ENCODE data around the gene SOX18. TPM values are rescaled to one million over a fixed set of nuclear protein-coding genes. Genes with fewer than 3 reads are reported as not detected.

Gene SOX18
- total and polyA plus RNA-seq, 2 of the 13 experiments (the other 11 are each of a cell fraction or from before 2014, with no cell fraction given): 1.6 to 1.9 TPM

- no TSS peak for BruUV-seq (replicated peaks)
- WGBS (ENCODE audit: low lambda C conversion rate): 82% methylated on average over 8 of the region's 8 CpGs
- TF ChIP-seq HDAC2 (CRISPR knock-in tag; IDR thresholded peaks at IDR 0.05): no peak
- DNase-seq (ENCODE audit: low spot score) (no peak), ATAC-seq (no peak), FAIRE-seq (no peak)
- Histone ChIP-seq H3K4me1 (ENCODE audit: insufficient read depth, low read length) (peaks cover 37% of the 10 kb centered on the region), H3K4me2 (ENCODE audit: low read depth, low read length) (no peak overlapping the region), H3K36me3 (replicated peaks in 1 of 2; ENCODE audit: control insufficient read depth in 1 of 2, insufficient read depth in 2 of 2, low read length in 2 of 2) (no peaks in the 10 kb centered on the region), H3K27ac (ENCODE audit: extremely low read length, insufficient read depth, low read length) (no peak overlapping the region), H3K9me3 (ENCODE audit: low read length) (no peaks in the 10 kb centered on the region), H2AFZ (ENCODE audit: low read length) (no peak overlapping the region), H3K4me3 (replicated peaks in 1 of 3; ENCODE audit: insufficient read depth in 1 of 3, low read depth in 2 of 3, low read length in 3 of 3) (no peak overlapping the region), H3K27me3 (ENCODE audit: control insufficient read depth in 1 of 2, insufficient read depth in 2 of 2, low read length in 2 of 2) (no peaks in the 10 kb centered on the region), H3K9ac (ENCODE audit: insufficient read depth, low read depth, low read length) (no peak overlapping the region), H3K79me2 (ENCODE audit: insufficient read depth, low read length) (no peaks in the 10 kb centered on the region), H4K20me1 (ENCODE audit: insufficient read depth, low read length) (0 out of 2 replicates have a peak, but pooled peaks cover 5% of the 10 kb centered on the region)
- in situ Hi-C loops (cut with HindIII; ENCODE audit: extremely low pct_ligation_motif_present, low pct_unique_long_range_greater_than_20kb) (no loop called here), intact Hi-C loops (cut with micrococcal nuclease; ENCODE audit: unreplicated experiment) (no loop called here)
- POLR2A ChIA-PET: interaction anchor here (4.9 kb wide), 1 partner anchor 12 kb away, joined by 25 read pairs; no protein-coding TSS in a partner anchor
- CTCF ChIA-PET (ENCODE audit: low intra/inter-chr PET ratio, low total read pairs): no interaction called here
These were observed 27.7 kb upstream of the SOX18 start for GRCh38 chr20:64077094-64077493.

- Histone ChIP-seq H3K9me3 (ENCODE audit: low read length) (no peaks in the 10 kb centered on the region), H3K79me2 (ENCODE audit: insufficient read depth, low read length) (no peaks in the 10 kb centered on the region), H3K4me1 (ENCODE audit: insufficient read depth, low read length) (peaks cover 30% of the 10 kb centered on the region), H3K4me3 (replicated peaks in 1 of 3; ENCODE audit: insufficient read depth in 1 of 3, low read depth in 2 of 3, low read length in 3 of 3) (no peak overlapping the region), H3K9ac (ENCODE audit: insufficient read depth, low read depth, low read length) (no peak overlapping the region), H3K4me2 (ENCODE audit: low read depth, low read length) (no peak overlapping the region), H2AFZ (ENCODE audit: low read length) (no peak overlapping the region), H3K27me3 (ENCODE audit: control insufficient read depth in 1 of 2, insufficient read depth in 2 of 2, low read length in 2 of 2) (no peaks in the 10 kb centered on the region), H3K36me3 (replicated peaks in 1 of 2; ENCODE audit: control insufficient read depth in 1 of 2, insufficient read depth in 2 of 2, low read length in 2 of 2) (no peaks in the 10 kb centered on the region), H4K20me1 (ENCODE audit: insufficient read depth, low read length) (no peaks in the 10 kb centered on the region), H3K27ac (ENCODE audit: extremely low read length, insufficient read depth, low read length) (no peak overlapping the region)
- POLR2A ChIA-PET: no interaction called here
- in situ Hi-C loops (cut with HindIII; ENCODE audit: extremely low pct_ligation_motif_present, low pct_unique_long_range_greater_than_20kb) (no loop called here), intact Hi-C loops (cut with micrococcal nuclease; ENCODE audit: unreplicated experiment) (no loop called here)
- BruUV-seq (replicated peaks): no TSS peak
- CTCF ChIA-PET (ENCODE audit: low intra/inter-chr PET ratio, low total read pairs): no interaction called here
- ATAC-seq (no peak), FAIRE-seq (no peak), DNase-seq (ENCODE audit: low spot score) (no peak)
- WGBS (ENCODE audit: low lambda C conversion rate): 91% methylated on average over 15 of the region's 22 CpGs
- TF ChIP-seq MNT (IDR thresholded peaks at IDR 0.05) (peak; percentile 59; the same call in 1 of the 2 replicates), ZUFSP (CRISPR knock-in tag; IDR thresholded peaks at IDR 0.05; ENCODE audit: borderline replicate concordance) (no peak), TFDP2 (CRISPR knock-in tag; IDR thresholded peaks at IDR 0.05) (no peak), AGO2 (optimal IDR thresholded peaks at IDR 0.05; ENCODE audit: low read depth, low read length) (peak; percentile 7), IRX3 (CRISPR knock-in tag; IDR thresholded peaks at IDR 0.05; ENCODE audit: borderline replicate concordance, low read depth) (no peak), ZNF605 (CRISPR knock-in tag; IDR thresholded peaks at IDR 0.05) (no peak)
These were observed 26.9 kb upstream of the SOX18 start for GRCh38 chr20:64076061-64076997.

Data from HepG2 (cell line).